GM23248 (cell line): ENCODE measurements around the gene CSPG4. TPM values are rescaled to one million over a fixed set of nuclear protein-coding genes. Genes with fewer than 3 reads are reported as not detected.
"Not testable (repeated sequence)": the region's sequence is repeated elsewhere in the genome, so short reads cannot be mapped to it uniquely, and the experiment has no call there.

ENCODE experiments used
- DNase-seq: peaks from one replicate; pipeline ENCODE4 v3.0.0-alpha.2; 2015
- H2AFZ ChIP-seq: fragments of 200-600 bp; sonication (generic); 2 replicates; pipeline ENCODE4 v1.6.1; 2016; ENCODE audit warnings: antibody characterized with exemption
- H3F3A ChIP-seq: fragments of 200-600 bp; sonication (generic); 2 replicates; pipeline ENCODE4 v1.6.1; 2016; ENCODE audit warnings: mild to moderate bottlenecking, antibody characterized with exemption, mixed run types; ENCODE audit not compliant: insufficient read depth
- H3K27ac ChIP-seq: fragments of 200-600 bp; sonication (generic); 2 replicates; pipeline ENCODE4 v1.5.1; 2016; ENCODE audit warnings: mild to moderate bottlenecking
- H3K27me3 ChIP-seq: fragments of 200-600 bp; sonication (generic); replicated peaks from 2 replicates; pipeline ENCODE4 v1.6.1; 2016; ENCODE audit warnings: mild to moderate bottlenecking; ENCODE audit not compliant: insufficient read depth
- H3K36me3 ChIP-seq: fragments of 200-600 bp; sonication (generic); 2 replicates; pipeline ENCODE4 v1.6.1; 2016; ENCODE audit warnings: low read depth, mild to moderate bottlenecking
- H3K4me1 ChIP-seq: fragments of 200-600 bp; sonication (generic); 2 replicates; pipeline ENCODE4 v1.6.1; 2016; ENCODE audit warnings: mild to moderate bottlenecking; ENCODE audit not compliant: insufficient read depth
- H3K4me2 ChIP-seq: fragments of 200-600 bp; sonication (generic); one replicate; pipeline ENCODE4 v1.6.1; 2016; ENCODE audit warnings: mild to moderate bottlenecking; ENCODE audit not compliant: unreplicated experiment
- H3K4me3 ChIP-seq: fragments of 200-600 bp; sonication (generic); 2 replicates; pipeline ENCODE4 v1.5.1; 2016; ENCODE audit warnings: mild to moderate bottlenecking
- H3K79me2 ChIP-seq: fragments of 200-600 bp; sonication (generic); 2 replicates; pipeline ENCODE4 v1.6.1; 2016; ENCODE audit warnings: mild to moderate bottlenecking; ENCODE audit not compliant: insufficient read depth
- H3K9ac ChIP-seq: fragments of 200-600 bp; sonication (generic); 2 replicates; pipeline ENCODE4 v1.6.1; 2016; ENCODE audit warnings: mild to moderate bottlenecking
- H3K9me2 ChIP-seq: fragments of 200-600 bp; sonication (generic); 2 replicates; pipeline ENCODE4 v1.6.1; 2016; ENCODE audit warnings: mixed run types, mild to moderate bottlenecking, moderate library complexity; ENCODE audit not compliant: insufficient read depth
- H3K9me3 ChIP-seq: fragments of 200-600 bp; sonication (generic); one replicate; pipeline ENCODE4 v1.6.1; 2017; ENCODE audit warnings: low read depth
- H4K20me1 ChIP-seq: fragments of 200-600 bp; sonication (generic); 2 replicates; pipeline ENCODE4 v1.6.0; 2016; ENCODE audit not compliant: insufficient read depth
- EZH2 ChIP-seq: fragments of 200-600 bp; sonication (generic); IDR thresholded peaks from 2 replicates; pipeline ENCODE4 v1.6.1; 2018; ENCODE audit warnings: antibody characterized with exemption, mild to moderate bottlenecking; ENCODE audit not compliant: insufficient read depth, poor library complexity, severe bottlenecking
- EZH2phosphoT487 ChIP-seq: fragments of 200-600 bp; sonication (generic); IDR thresholded peaks from 2 replicates; pipeline ENCODE4 v1.6.1; 2018; ENCODE audit warnings: antibody characterized with exemption, moderate library complexity, mild to moderate bottlenecking, low read depth; ENCODE audit not compliant: insufficient read depth
- WGBS, 2 experiments: methylation state at CpG; one replicate each; pipeline ENCODE4 v1.1.6; 2015 to 2017; ENCODE audit warnings: low lambda C conversion rate in 2 of 2, low coverage in 1 of 2; ENCODE audit errors: missing lambda C conversion rate in 2 of 2; 5-methylcytosine and 5-hydroxymethylcytosine counted together
- in situ Hi-C: fragments of 300-500 bp; cut with MboI; formaldehyde crosslinking; loops from 2 replicates; pipeline ENCODE4 v1.15.0; 2020
- polyA plus RNA-seq: library from polyadenylated mRNA; unstranded; fragments of >200 nt; fragmentation: Nextera tagmentation; extraction: Ambion mirVana; gene quantifications from 2 replicates; pipeline ENCODE4 v1.2.1, GENCODE V29; 2016
- total RNA-seq: library from RNA; depleted of rRNA; stranded (reverse); fragments of >200 nt; shearing (Covaris generic); gene quantifications from 2 replicates; pipeline ENCODE4 v1.2.3, GENCODE V29; 2014

The CSPG4 gene
- total and polyA plus RNA-seq, 2 experiments from 2014 or later, result 5.3 to 25.8 TPM

GRCh38 chr15:75695220-75695619 is 17.4 kb downstream of the CSPG4 start:
- no peak overlapping the region for H3K27ac ChIP-seq
- no peak overlapping the region for H3K9ac ChIP-seq

GRCh38 chr15:75694241-75695182 is 18.1 kb downstream of the CSPG4 start:
- H3K36me3 ChIP-seq, result no peaks in the 10 kb centered on the region
- no peak for TF ChIP-seq EZH2
- TF ChIP-seq EZH2phosphoT487, result no peak
- in situ Hi-C loops, result loop anchor here (10.0 kb wide), 1 partner anchor 100 kb away; no protein-coding TSS in a partner anchor
- 29 to 30% methylated on average over 20 of the region's 20 CpGs for WGBS, 2 experiments
- peak overlapping the region; percentile 41 for H3K4me2 ChIP-seq
- no peak overlapping the region for H2AFZ ChIP-seq
- H3F3A ChIP-seq, result peaks cover 14% of the 10 kb centered on the region
- no peaks in the 10 kb centered on the region for H3K9me2 ChIP-seq
- no peaks in the 10 kb centered on the region for H4K20me1 ChIP-seq
- peaks cover 17% of the 10 kb centered on the region for H3K4me1 ChIP-seq
- H3K27ac ChIP-seq, result peak overlapping the region; percentile 69
- H3K9ac ChIP-seq, result peak overlapping the region; percentile 55
- H3K27me3 ChIP-seq, result no peaks in the 10 kb centered on the region
- H3K79me2 ChIP-seq, result no peaks in the 10 kb centered on the region
- H3K4me3 ChIP-seq, result no peak overlapping the region
- peak; percentile 99 for DNase-seq
- H3K9me3 ChIP-seq, result no peaks in the 10 kb centered on the region

More at GRCh38 chr15:75695220-75695619, 17.4 kb downstream of the CSPG4 start:
- 83 to 100% methylated on average over 3 to 6 of the region's 6 CpGs for WGBS, 2 experiments
- in situ Hi-C loops, result loop anchor here (10.0 kb wide), 1 partner anchor 100 kb away; no protein-coding TSS in a partner anchor
- H3K36me3 ChIP-seq, result no peaks in the 10 kb centered on the region
- TF ChIP-seq EZH2phosphoT487, result no peak
- TF ChIP-seq EZH2, result no peak
- H3F3A ChIP-seq, result peaks cover 14% of the 10 kb centered on the region
- H3K27me3 ChIP-seq, result no peaks in the 10 kb centered on the region
- H3K4me2 ChIP-seq, result no peak overlapping the region
- H4K20me1 ChIP-seq, result no peaks in the 10 kb centered on the region
- H2AFZ ChIP-seq, result no peak overlapping the region
- no peaks in the 10 kb centered on the region for H3K9me2 ChIP-seq
- peaks cover 21% of the 10 kb centered on the region for H3K4me1 ChIP-seq
- no peak overlapping the region for H3K4me3 ChIP-seq
- no peaks in the 10 kb centered on the region for H3K79me2 ChIP-seq
- DNase-seq, result no peak
- H3K9me3 ChIP-seq, result no peaks in the 10 kb centered on the region

- Histone ChIP-seq H3F3A (peaks cover 14% of the 10 kb centered on the region), H3K27ac (peak overlapping the region; percentile 69), H3K4me3 (no peak overlapping the region), H3K9ac (peak overlapping the region; percentile 55), H3K36me3 (no peaks in the 10 kb centered on the region), H3K27me3 (no peaks in the 10 kb centered on the region), H3K9me2 (no peaks in the 10 kb centered on the region), H2AFZ (no peak overlapping the region), H3K4me2 (peak overlapping the region; percentile 17), H3K9me3 (no peaks in the 10 kb centered on the region), H3K4me1 (peaks cover 17% of the 10 kb centered on the region), H3K79me2 (no peaks in the 10 kb centered on the region), H4K20me1 (no peaks in the 10 kb centered on the region)
- in situ Hi-C loops, result loop anchor here (10.0 kb wide), 1 partner anchor 101 kb away; no protein-coding TSS in a partner anchor
- DNase-seq, result peak; percentile 82
- TF ChIP-seq EZH2phosphoT487 (no peak), EZH2 (no peak)
- WGBS, 2 experiments, result 43 to 52% methylated on average over 14 of the region's 14 CpGs
These were observed 19.0 kb downstream of the CSPG4 start for GRCh38 chr15:75693501-75694240.

- H3K9ac ChIP-seq, H2AFZ ChIP-seq, DNase-seq, H3K79me2 ChIP-seq, H3K27ac ChIP-seq, H3K27me3 ChIP-seq, H3K9me3 ChIP-seq, H3K4me2 ChIP-seq, H3K36me3 ChIP-seq, H3K4me3 ChIP-seq, H4K20me1 ChIP-seq, H3K9me2 ChIP-seq: not testable (repeated sequence)
- WGBS, 2 experiments, result 90 to 93% methylated on average over 11 of the region's 15 CpGs
- in situ Hi-C loops, result loop anchor here (10.0 kb wide), 1 partner anchor 102 kb away; no protein-coding TSS in a partner anchor
- Histone ChIP-seq H3K4me1 (peaks cover 17% of the 10 kb centered on the region), H3F3A (peaks cover 14% of the 10 kb centered on the region)
These were observed 19.6 kb downstream of the CSPG4 start for GRCh38 chr15:75693028-75693427.

- Histone ChIP-seq H3K4me1 (peaks cover 17% of the 10 kb centered on the region), H3F3A (peaks cover 14% of the 10 kb centered on the region)
- H3K27me3 ChIP-seq, DNase-seq, H3K27ac ChIP-seq, H3K9ac ChIP-seq, H3K9me2 ChIP-seq, H3K79me2 ChIP-seq, H4K20me1 ChIP-seq, H3K36me3 ChIP-seq, H3K4me2 ChIP-seq, H2AFZ ChIP-seq, H3K4me3 ChIP-seq, H3K9me3 ChIP-seq: not testable (repeated sequence)
- in situ Hi-C loops, result loop anchor here (10.0 kb wide), 1 partner anchor 102 kb away; no protein-coding TSS in a partner anchor
- 92 to 93% methylated on average over 4 of the region's 4 CpGs for WGBS, 2 experiments
These were observed 20.3 kb downstream of the CSPG4 start for GRCh38 chr15:75692311-75692710.

GRCh38 chr15:75689429-75689828 is 23.2 kb downstream of the CSPG4 start:
- H3K27ac ChIP-seq, H3F3A ChIP-seq, H3K79me2 ChIP-seq, in situ Hi-C loops, H3K4me1 ChIP-seq, H4K20me1 ChIP-seq, H3K36me3 ChIP-seq, H3K27me3 ChIP-seq, H2AFZ ChIP-seq, DNase-seq, H3K9ac ChIP-seq, H3K9me3 ChIP-seq, H3K4me3 ChIP-seq, H3K9me2 ChIP-seq, H3K4me2 ChIP-seq: not testable (repeated sequence)
- WGBS, 2 experiments, result 87 to 91% methylated on average over 20 of the region's 20 CpGs
